Lower lobe of right lung (tissue), 2 donors: ENCODE measurements around the gene KLK15. TPM values are rescaled to one million over a fixed set of nuclear protein-coding genes. Genes with fewer than 3 reads are reported as not detected.
A peak's percentile ranks its signal among the peaks of the same experiment; 100 is the strongest.

ENCODE experiments used
- ATAC-seq, 2 donors: fragments of 200-7000 bp; cut with Tn5 transposase; one replicate each; pipeline ENCODE4 v1.9.1; 2020 to 2022; ENCODE audit warnings: mild to moderate bottlenecking in 2 of 2, moderate library complexity in 2 of 2
- DNase-seq: peaks from one replicate; pipeline ENCODE4 v3.0.0-alpha.2; 2020
- H3K27ac ChIP-seq: fragments of 200-600 bp; one replicate; pipeline ENCODE4 v1.8.0; 2022
- H3K27me3 ChIP-seq: fragments of 200-600 bp; one replicate; pipeline ENCODE4 v1.8.0; 2022; ENCODE audit warnings: low read depth
- H3K36me3 ChIP-seq: fragments of 200-600 bp; one replicate; pipeline ENCODE4 v1.8.0; 2022; ENCODE audit warnings: mild to moderate bottlenecking
- H3K4me1 ChIP-seq: fragments of 200-600 bp; one replicate; pipeline ENCODE4 v1.8.0; 2022
- H3K4me3 ChIP-seq: fragments of 200-600 bp; one replicate; pipeline ENCODE4 v1.8.0; 2022; ENCODE audit warnings: mild to moderate bottlenecking
- H3K9me3 ChIP-seq: fragments of 200-600 bp; one replicate; pipeline ENCODE4 v1.8.0; 2022
- intact Hi-C: fragments of 100-400 bp; cut with DNase I; formaldehyde crosslinking; loops from one replicate; pipeline ENCODE4 v1.11.0; 2022
- total RNA-seq: library from RNA; stranded (reverse); fragmentation: NEBNext Ultra II Directional; extraction: Animal tissue kit (Norgen Biotek cat#: 25700); gene quantifications from one replicate; pipeline ENCODE4 v1.2.1, GENCODE V29; 2021
- TF ChIP-seq, protein P1 (sequence below): fragments of 200-600 bp; IDR thresholded peaks from one replicate; pipeline ENCODE4 v1.8.0; 2022; ENCODE audit warnings: antibody characterized with exemption, mild to moderate bottlenecking
- donor health status: DM: no; HTN: yes; CAD: no; lungs with severe emphysema.

Gene KLK15
- total RNA-seq, 1 donor from 2014 or later, result not detected

DNA sequence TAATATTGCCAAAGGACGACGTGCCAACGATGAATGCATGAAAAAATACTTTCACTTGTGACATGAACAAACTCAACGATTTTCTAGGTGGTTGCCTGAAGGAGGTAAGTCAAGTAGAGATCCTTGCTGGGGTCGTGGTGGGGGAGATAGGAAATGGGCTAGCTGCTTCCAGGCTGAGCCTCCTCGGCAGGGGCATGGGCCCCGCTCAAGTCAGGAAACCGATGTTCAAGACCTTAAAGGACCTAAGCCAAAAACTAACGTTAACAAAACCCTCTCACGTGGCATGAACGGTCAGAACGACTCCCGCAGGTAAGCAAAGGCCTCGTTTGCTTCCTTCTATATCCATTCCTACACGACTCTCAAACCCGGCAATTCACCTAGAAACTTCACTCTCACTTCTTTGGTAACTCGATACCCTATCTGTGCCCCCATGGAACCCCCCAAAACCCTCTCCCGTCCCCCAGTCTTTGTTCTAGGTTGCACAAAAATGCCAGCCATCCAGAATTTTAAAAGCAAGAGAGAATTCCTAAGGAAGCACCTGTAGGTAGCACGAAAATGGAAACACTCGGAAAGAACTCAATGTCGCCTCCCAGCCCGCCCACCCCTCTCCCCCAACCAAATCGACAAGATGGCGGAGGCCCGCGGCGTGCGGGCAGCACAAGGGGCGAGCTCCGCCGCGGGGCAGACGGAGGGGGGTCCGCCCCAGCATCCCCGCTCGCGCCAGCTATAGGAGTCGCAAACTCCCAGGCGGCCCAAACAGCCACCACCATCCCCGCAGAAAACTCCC lies 29.5 kb downstream of the KLK15 start:
- Histone ChIP-seq H3K27ac (peak overlapping the region; percentile 97), H3K36me3 (peaks cover 27% of the 10 kb centered on the region), H3K27me3 (no peaks in the 10 kb centered on the region), H3K4me3 (peak overlapping the region; percentile 97), H3K9me3 (no peaks in the 10 kb centered on the region), H3K4me1 (peaks cover 17% of the 10 kb centered on the region)
- TF ChIP-seq, protein P1, sequence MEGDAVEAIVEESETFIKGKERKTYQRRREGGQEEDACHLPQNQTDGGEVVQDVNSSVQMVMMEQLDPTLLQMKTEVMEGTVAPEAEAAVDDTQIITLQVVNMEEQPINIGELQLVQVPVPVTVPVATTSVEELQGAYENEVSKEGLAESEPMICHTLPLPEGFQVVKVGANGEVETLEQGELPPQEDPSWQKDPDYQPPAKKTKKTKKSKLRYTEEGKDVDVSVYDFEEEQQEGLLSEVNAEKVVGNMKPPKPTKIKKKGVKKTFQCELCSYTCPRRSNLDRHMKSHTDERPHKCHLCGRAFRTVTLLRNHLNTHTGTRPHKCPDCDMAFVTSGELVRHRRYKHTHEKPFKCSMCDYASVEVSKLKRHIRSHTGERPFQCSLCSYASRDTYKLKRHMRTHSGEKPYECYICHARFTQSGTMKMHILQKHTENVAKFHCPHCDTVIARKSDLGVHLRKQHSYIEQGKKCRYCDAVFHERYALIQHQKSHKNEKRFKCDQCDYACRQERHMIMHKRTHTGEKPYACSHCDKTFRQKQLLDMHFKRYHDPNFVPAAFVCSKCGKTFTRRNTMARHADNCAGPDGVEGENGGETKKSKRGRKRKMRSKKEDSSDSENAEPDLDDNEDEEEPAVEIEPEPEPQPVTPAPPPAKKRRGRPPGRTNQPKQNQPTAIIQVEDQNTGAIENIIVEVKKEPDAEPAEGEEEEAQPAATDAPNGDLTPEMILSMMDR, result no peak
- DNase-seq, result no peak
- ATAC-seq, result peak in 1 of 2 donors; percentile 18
- intact Hi-C loops, result no loop called here

DNA sequence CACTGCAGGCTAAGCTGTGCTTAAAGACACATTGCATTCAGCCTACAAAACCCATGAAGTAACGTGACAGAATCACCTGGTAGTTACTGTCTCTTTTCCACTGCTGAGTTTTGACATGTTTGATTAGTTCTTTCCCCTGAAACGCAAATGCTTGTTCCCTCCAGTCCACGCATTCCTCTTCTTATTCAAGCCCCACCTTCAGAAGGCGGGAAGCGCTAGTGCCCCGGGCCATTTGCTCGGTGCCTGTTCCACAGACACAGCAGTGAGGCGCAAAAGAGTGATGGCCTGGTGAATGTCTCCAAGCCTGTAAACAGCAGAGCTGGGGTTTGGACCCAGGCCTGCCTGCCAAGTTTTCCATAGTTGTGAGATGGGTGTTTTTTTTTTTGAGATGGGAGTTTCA lies 32.3 kb downstream of the KLK15 start:
- Histone ChIP-seq H3K4me3 (no peak overlapping the region), H3K27me3 (no peaks in the 10 kb centered on the region), H3K27ac (no peak overlapping the region), H3K9me3 (no peaks in the 10 kb centered on the region), H3K36me3 (peaks cover 50% of the 10 kb centered on the region), H3K4me1 (peaks cover 17% of the 10 kb centered on the region)
- DNase-seq (no peak), ATAC-seq (no peak)
- TF ChIP-seq, protein P1, result no peak
- intact Hi-C loops, result no loop called here

DNA sequence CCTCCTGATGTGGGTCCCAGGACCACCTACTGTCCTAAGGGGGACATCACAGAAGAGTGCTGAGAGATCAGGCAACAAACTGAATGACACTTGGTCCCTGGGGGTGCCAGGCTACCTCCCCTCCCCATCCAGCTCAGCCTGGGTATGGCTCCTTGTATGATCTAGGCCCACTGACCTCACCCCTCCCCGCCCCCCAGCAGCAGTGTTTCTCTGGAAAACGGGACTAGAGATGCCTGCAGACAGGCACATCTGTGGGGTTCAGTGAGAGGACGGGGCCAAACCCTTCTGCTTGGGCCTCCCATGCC lies 33.9 kb downstream of the KLK15 start:
- Histone ChIP-seq H3K9me3 (no peaks in the 10 kb centered on the region), H3K27ac (no peak overlapping the region), H3K36me3 (peaks cover 50% of the 10 kb centered on the region), H3K27me3 (no peaks in the 10 kb centered on the region), H3K4me3 (no peak overlapping the region), H3K4me1 (peaks cover 17% of the 10 kb centered on the region)
- intact Hi-C loops, result no loop called here
- DNase-seq, result no peak
- ATAC-seq, result no peak
- TF ChIP-seq, protein P1, result no peak

DNA sequence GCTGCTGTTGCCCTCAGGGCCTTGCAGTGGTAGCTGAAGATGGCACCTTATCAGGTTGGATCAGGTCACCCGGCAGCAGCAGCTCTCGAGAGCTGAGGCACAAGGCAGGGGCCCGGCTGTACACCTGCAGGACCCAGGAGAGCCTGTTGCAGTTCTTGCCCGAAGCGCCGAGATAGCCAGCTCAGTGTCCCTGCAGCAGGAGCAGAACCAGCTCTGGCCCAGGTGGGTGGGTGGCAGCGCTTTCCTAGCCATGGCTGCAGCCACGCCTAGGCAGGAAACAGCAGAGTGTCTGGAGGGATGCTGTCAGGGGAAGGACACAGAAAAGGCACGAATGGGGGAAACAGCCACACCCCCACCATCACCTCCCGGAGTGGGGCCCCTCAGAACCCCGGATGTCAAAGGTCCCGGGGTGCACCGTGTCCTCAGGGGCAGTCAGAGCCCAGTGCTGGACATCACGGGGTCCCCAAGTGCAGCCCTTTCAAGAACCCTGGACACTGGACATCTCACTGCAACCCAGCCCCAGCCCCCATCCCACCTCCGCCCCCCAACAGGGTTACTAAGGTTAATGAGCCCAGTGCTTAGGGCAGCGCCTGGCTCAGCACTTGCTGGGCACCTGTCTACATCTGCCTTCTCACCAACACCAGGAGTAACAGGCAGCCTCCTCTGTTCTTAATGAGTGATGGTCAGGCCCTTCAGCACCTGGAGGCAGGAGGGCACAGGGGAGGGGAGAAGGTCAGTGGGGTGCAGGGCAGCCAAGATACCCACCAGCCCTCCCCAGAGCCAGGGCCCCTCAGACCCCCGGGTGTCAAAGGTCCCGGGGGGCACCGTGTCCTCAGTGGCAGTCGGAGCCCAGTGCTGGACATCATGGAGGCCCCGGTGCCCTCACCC lies 34.5 kb downstream of the KLK15 start:
- DNase-seq, result no peak
- peaks cover 50% of the 10 kb centered on the region for H3K36me3 ChIP-seq

More for the DNA sequence above, 34.5 kb downstream of the KLK15 start:
- Histone ChIP-seq H3K4me1 (peaks cover 17% of the 10 kb centered on the region), H3K9me3 (no peaks in the 10 kb centered on the region), H3K27ac (no peak overlapping the region), H3K27me3 (no peaks in the 10 kb centered on the region), H3K4me3 (no peak overlapping the region)
- TF ChIP-seq, protein P1, result no peak
- intact Hi-C loops, result no loop called here
- no peak for ATAC-seq
